ENCODE measurements around the gene LRRIQ1.

Gene LRRIQ1

GRCh38 chr12:85058339-85058738 lies 22.2 kb downstream of the LRRIQ1 start:
- no peak for DNase-seq

DNA sequence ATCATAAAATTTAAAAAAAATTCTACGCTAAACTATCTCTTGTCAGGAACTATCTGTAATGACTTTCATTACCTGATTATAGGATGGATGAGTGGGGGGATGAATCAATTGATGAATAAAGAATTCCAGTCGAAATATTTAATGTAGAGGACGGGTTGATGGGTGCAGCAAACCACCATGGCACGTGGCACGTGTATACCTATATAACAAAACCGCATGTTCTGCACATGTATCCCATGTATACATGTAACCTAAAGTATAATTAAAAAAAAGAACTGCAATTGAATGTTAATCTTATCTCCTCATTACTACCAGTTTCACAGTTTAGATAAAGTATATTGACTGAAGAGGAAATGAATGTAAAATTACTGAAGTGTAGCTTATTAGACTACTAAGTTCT lies 23.4 kb downstream of the LRRIQ1 start:
- DNase-seq, result no peak

- DNase-seq, result no peak
These were observed 24.8 kb downstream of the LRRIQ1 start for GRCh38 chr12:85060916-85061315.

GRCh38 chr12:85065837-85066482 lies 29.8 kb downstream of the LRRIQ1 start:
- no peak for DNase-seq

GRCh38 chr12:85072826-85073225 lies 36.7 kb downstream of the LRRIQ1 start:
- DNase-seq, result no peak

DNA sequence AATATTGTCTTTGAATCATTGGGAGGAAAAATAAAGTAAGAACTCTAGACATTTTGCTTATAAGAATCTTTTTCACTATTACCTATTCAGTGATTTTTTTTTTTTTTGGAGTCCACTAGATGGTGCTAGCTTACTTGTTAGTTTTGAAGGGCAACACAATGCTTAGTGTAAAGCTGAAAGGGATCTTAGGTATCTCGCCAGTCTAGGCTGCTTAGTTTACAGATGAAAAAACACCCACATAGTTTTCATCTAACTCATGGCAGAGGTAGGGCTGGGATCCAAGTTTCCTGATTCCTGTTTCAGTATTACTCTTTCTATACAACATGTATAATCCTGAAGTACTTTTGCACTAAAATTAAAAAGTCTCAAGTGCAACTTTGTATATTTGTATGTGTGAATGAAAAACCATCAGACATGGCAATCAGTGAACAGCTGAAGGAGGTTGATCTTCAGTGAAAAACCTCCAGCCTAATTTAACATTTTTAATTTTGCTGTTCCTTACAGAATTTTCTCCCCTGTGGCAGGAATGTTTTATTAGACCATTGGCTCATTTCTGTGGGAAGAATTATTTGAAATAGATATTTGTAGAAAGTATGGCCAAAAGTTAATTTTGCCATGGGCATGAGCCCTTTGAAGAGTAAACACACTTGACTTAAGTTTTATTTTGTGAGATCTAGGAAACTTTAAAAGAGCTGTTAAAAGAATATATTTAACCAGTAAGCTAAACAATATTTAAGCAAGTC lies 40.7 kb downstream of the LRRIQ1 start:
- DNase-seq, result peak; percentile 87

GRCh38 chr12:85085066-85085465 lies 48.9 kb downstream of the LRRIQ1 start:
- no peak for DNase-seq

DNA sequence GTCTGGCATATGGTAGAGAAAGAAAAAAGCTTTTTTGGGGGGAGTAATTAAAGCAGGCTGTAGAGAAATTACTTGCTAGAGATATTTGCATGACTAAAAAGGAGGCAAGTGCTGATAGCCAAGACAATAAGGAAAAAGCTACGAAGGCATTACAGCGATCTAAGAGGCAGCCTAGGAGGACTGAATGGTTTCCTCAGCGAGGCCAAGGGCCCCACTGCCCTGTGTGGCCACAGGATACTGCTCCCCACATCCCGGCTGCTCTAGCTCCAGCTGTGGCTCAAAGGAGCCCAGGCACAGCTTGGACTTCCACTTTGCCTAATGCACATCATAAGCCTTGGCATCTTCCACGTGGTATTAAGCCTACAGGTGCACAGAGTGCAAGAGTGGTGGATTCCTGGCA lies 53.6 kb downstream of the LRRIQ1 start:
- no peak for DNase-seq

- no peak for DNase-seq
These were observed 56.7 kb downstream of the LRRIQ1 start for GRCh38 chr12:85092814-85093370.

- no peak for DNase-seq
These were observed 59.4 kb downstream of the LRRIQ1 start for GRCh38 chr12:85095501-85095900.

- DNase-seq, result peak; percentile 20
These were observed 94.5 kb downstream of the LRRIQ1 start for GRCh38 chr12:85130646-85131045.

- DNase-seq, result peak; percentile 3
These were observed 102.7 kb downstream of the LRRIQ1 start for GRCh38 chr12:85138833-85139232.

DNA sequence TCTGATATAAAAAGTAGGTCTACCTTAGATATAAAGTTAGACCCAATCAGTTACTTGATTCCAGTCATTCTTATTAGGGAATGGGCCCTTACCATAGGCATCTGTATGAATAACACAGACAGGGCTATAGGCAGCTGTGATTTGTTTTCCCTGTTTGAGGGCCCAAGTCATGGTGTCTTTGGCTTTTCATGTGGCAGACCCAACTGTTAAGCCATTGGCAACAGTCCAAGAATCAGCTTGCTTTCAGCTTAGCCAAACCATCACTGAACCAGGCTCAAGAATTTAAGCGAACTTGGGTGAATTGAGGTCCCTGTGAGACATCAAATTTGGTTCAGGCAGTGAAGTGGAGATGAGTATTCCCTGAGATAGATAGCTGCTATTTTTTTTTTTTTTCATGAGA lies 111.2 kb downstream of the LRRIQ1 start:
- DNase-seq, result no peak

- DNase-seq, result no peak
These were observed 116.2 kb downstream of the LRRIQ1 start for GRCh38 chr12:85152311-85152729.

DNA sequence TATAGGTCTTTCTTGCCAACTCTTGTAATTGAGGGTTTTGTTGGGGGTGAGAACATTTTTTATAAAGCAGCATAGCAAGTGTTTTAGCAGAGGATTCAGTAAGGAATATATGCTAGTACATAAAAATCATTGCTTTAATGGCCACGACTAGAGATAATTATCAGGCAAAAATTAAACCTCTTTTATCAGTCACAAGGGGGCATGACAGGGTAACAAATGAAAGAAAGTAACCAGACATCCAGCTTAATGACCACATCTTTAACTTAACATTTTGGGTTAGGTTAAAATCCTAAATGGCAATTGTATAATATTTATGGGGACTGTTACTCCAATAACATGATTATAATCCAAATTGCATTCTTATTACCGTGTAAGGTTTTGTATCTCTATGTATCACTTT lies 119.6 kb downstream of the LRRIQ1 start:
- DNase-seq, result peak; percentile 31

DNA sequence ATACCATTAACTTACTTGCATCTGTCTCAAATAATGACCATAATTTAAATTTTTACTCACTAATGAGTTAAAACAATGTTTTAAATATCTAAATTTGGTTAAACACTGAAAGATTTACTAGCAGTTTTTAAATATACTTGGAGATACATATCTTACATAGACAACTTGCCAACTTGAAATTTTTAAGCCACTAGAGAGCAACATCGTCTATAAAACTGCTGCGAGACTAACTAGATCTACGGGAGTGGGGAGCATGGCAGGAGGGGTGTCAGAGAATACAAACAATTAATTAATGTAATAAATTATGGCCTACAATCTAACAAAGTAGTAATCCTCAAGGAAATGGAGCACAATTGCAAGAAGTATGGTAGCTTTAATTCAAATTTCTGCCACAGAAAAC lies 120.4 kb downstream of the LRRIQ1 start:
- no peak for DNase-seq

DNA sequence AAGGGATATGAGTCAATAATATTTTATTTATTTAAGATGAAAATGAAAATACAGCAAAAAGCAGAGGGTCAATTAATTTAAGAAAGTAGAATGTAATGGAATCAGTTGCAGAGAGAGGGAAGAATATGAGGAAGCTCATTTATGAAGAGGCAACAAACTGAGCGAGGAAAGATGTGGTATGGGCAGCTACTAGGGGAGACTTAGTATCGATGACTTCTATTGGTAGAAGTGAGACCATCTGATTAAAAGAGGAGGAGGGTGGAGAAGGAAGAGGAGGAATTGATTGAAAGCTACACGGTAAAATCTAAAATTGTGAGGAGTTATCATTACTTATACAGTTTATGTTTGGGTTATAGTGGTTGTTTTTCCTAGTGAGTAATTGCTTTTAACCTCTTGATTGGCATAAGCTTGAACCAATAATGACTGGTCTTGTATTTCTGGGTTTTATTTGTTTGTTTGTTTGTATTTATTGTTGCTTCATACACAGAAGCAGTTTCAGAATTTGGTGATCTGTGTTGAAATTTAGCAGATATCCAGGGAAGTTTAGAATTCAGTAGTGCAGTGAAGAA lies 121.0 kb downstream of the LRRIQ1 start:
- DNase-seq, result no peak

DNA sequence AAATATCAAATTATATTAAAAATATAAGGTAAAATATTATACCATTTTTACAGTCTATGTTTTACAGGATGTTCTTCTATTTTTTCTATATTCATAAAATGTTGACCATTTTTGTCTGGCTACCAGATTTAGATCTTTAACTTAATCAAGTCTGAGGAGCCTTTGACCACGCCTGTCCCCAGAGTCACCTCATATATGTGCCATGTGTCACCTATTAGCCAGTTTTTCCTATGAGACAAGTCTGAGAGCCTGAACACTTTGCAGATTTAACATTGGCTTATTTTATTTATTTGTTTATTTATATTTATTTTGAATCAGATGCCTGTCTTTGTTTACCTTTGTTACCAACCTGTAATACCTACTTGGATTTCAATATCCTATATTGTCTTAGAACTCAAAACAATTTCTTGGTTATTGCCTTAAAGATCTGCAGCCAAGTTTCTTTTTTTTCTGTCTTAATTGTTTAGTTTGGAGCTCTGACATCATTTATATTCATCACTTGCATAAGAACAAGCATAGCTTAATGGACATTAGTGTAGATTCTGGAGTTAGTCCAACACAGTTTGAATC lies 127.7 kb downstream of the LRRIQ1 start:
- DNase-seq, result no peak

DNA sequence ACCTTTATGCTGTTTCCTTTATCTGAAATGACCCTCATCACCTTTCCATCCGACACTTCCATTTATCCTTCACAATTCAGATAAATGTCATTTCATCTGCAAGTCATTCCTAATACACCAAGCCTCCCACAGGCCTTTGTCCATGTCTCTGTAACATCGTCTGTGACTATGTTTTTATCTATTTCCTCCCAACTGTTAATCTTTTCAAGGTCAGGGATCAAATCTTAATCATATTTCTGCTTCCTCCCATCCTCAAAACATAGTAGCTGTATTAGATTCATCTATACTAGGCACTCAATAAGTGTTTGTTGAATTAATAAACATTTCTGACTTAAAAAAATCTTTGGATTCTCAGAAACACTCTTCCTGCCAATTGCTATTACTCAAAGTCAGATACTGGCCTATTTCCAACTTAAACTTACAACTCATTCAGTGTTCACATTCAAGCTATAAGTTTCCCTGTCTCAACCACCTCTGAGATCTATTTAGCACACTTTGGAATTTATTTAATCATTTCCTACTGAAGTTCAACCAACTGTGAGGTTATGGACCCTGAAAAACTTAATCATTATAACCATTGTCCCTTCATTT lies 143.6 kb downstream of the LRRIQ1 start:
- DNase-seq, result peak; percentile 41

DNA sequence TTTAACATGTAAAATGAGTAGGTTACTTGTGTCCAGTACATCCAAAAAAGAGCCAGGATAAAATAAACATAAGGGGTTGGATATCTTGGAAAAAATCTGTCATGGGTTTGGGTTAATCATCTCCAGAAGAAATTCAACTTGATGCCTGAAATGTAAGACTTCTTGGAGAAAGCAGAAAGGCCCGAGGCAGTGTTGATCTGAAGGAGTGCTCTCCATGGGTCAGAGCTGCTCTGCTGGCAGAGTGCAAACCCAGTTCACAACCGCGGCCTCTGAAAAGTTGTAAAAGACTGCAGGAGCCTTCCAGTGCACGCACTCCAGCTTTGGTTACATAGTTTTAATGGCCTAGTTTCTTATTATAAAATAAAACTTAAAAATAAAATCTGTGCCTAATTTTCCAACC lies 146.5 kb downstream of the LRRIQ1 start:
- DNase-seq, result no peak

DNA sequence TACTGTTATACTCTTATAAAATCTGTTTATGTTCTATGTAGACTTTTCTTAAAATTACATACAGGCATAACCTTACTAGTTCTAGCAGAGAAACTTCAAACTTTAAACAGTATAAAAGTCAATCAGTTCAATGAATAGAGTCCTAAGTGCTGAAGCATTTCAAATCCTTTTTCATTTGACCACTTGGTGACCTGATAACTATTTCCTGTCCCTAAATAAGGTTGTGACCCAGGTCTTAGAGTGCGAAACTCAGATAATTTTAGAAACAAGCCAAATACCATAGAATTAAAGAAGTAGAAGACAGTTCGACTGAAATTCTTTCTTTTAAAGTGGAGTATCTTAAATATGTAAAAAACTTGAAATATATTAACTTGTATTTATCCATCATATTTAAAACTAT lies 147.7 kb downstream of the LRRIQ1 start:
- no peak for DNase-seq

DNA sequence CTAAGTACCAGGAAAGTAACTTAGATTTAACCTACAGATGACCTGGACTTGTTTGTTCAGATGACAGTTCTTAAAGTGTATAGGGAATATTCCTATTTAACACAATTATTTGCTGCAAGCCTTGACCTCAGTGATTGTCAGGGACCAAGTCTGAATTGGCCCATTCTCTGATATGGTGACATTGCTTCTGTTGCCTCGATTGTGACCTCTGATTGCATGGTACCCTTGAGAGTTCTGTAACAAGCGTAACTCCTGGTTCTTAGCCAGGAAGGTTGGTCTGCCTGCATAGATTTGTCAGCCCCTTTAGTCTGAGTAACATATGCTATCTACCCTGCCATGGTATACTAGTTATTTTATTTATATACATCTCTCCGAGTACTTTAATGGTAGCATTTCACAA lies 150.1 kb downstream of the LRRIQ1 start:
- DNase-seq, result no peak

GRCh38 chr12:85188619-85189018 lies 152.5 kb downstream of the LRRIQ1 start:
- no peak for DNase-seq
